ENCODE data around the gene NAB2.
A peak's percentile ranks its signal among the peaks of the same experiment; 100 is the strongest.
"Not testable (repeated sequence)": the region's sequence is repeated elsewhere in the genome, so short reads cannot be mapped to it uniquely, and the experiment has no call there.

Gene NAB2

DNA sequence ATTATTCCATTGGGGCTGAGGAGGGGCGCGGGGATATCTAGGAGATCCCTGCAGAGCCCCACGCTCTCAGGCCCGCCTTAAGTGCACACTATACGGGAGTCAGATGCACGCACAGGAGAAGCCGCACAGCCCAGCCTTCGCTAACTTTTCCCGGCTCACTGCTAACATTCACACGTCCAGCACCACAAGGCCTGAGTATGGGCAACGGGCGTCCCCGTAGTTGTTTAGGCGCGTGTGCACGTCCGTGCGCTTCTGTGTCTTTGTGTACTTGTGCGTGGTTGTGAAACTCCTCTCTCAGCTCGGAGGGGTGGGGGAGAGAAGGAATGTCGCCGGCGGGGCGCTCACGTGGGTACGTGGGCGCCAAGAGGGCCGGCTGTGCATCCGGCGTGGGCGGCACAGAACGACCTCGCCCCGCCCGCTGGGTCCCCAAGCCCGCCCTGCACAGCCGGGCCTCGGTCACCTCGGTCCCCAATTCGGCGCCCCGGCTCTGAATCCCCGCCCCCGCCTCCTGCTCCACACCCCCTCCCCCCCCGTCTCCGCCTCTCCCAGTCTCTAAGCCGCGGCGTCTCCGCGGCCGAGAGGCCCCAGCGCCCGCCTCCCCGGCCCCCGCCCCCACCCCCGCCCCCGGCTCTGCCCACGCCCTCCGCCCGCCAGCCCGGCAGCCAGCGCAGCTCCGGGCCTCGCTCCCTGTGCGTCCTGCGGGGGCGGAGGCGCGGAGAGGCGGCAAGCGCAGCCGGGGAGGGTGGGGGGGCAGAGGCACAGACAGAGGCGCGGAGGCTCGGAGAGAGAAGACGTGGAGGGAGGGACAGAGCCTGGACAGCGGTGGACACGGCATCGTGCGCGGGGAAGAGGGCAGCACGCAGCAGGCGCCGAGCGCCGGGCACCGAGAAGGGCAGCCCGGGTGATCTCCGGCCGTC is at the start of gene NAB2:
TSS of gene NAB2 (plus strand) at position 761 of the 917 bp plus-strand sequence. CDS start 158 bp downstream, outside the sequence.
- DNase-seq = peak; percentile 96

GRCh38 chr12:57040211-57040610 is 48.7 kb upstream of the NAB2 start:
- DNase-seq = no peak

DNA sequence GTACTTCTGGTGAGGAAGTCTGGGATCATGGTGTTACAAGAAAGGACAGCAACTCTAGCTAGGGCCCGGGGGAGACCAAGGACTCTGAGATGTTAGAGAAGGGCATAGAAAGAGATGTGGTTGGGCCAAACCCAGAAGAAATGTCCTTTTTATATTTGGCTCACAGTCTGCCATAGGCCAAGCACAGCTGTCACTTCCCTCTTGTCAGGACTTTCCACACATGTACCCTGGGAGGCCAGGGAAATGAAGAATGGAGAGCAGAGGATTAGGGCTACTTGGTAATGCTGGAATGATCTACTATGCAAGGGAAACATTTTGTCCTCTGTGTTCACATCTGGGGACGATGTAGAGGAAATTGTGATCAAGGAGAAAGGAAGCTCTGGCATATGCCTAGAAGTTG is 48.2 kb upstream of the NAB2 start:
- no peak for DNase-seq

DNA sequence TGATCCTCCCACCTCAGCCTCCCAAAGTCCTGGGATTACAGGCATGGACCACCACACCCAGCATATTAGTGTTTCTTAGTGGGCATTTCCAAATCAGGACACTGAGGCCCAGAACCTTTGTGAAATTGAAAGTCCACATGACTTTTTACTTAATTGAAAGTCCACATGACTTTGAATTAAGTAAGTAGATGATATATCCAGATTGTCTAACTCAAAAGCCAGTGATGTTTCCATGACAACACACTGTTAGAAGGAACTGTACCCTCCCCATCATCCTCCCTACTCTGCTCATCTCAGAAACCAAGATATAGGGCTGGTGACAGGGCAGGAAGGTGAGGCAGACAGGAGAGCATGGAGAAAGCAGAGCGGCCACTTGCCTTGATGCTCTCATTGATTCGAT is 46.2 kb upstream of the NAB2 start:
- no peak for DNase-seq

DNA sequence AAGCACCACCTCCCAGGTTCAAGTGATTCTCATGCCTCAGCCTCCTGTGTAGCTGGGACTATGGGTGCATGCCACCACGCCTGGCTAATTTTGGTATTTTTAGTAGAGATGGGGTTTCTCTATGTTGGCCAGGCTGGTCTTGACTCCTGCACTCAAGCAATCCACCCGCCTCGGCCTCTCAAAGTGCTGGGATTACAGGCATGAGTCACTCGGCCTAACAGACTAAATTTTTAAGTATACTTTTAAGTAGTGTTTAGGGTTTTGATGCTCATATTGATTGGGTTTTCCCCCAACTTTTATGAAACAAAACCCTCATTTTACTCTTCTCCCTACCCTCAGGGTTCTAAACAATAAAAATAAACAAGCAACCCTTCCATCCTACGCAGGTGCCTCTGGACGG is 44.4 kb upstream of the NAB2 start:
- no peak for DNase-seq

DNA sequence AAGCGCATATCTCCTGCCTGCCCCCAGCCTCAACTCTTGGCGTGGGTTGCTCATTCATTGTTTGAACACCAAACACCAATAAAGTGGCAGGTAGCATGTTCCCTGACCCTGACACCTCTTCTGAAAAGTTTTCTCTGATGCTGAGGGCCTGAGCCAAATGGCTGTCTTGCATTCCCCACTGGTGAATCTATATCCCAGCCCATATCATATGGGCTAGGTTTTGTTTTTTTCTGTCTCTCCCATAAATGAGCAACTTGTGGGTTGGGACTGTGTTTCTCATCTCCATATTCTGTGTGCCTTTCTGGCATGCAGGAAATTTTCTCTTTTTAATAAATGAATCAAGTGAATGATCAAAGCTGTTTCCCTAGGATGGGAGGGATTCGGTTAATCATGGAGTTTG is 44.0 kb upstream of the NAB2 start:
- peak; percentile 27 for DNase-seq

DNA sequence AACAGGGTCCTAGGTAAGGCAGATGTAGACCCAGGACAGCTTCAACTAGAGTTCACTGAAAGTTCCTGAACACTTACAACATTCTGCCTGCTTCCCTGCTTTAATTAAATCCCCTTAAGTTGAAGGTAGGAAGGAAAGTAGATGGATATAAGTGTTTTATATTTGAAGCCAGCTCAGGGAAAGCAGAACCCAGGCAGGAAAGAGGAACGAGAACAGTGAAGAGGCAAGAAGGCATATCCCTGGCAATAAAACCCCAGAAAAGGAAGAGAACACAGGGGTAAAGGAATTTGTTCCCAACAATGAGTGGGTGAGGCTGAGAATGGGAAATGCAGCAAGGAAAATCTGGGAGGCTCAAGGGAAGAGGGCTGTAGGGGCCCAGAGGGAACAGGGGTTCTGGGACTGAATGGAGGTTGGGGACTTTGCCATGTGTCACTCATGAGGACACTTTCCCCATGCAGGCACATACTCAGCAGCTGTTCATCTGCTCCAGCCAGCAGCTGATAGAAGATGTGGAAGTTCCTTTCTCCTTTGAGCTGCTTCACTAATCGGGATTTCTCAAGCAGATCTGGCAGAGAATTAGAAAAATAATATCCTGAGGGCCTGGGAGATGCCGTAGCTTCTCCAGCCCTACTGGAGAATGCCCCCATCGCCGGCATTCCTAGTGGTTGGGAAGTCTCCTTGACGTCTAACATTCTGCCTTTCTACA is 42.7 kb upstream of the NAB2 start:
- peak; percentile 26 for DNase-seq

GRCh38 chr12:57046947-57047890 is 41.7 kb upstream of the NAB2 start:
- DNase-seq = no peak

DNA sequence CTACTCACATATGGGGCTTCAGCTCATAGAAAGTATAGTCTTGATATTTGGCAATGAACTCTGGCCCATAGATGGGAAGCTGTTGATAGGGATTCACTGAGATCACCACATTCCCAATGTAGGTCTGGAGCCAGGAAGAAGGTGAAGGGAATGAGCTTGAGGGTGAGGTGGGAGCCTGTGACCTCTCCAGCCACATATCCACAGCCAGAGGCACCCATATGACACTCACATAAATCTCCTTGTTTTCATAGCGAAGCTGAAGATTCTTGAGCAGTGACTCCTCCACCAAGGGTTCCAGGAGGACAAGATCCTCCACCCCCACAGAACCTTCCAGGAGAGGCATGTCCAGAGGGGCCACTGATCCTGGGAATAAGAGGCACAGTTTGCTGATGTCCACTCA is 40.9 kb upstream of the NAB2 start:
- peak; percentile 89 for DNase-seq

GRCh38 chr12:57048423-57049118 is 40.3 kb upstream of the NAB2 start:
- no peak for DNase-seq

DNA sequence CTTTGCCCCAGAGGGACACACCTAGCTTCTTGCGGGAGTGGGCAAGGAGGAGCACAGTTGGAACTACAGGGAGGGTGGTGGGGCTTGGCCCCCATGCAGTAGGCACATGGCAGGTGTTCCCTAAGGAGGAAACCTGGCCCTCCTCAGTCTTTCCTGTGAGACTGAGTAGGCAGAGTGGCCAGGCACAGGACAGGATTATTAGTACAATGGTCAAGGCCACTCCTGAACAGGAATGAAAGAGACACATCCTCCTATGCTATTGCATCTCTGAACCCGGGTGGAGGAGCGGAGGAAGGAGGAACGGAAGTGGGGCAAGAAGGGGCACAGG is 39.8 kb upstream of the NAB2 start:
- no peak for DNase-seq

DNA sequence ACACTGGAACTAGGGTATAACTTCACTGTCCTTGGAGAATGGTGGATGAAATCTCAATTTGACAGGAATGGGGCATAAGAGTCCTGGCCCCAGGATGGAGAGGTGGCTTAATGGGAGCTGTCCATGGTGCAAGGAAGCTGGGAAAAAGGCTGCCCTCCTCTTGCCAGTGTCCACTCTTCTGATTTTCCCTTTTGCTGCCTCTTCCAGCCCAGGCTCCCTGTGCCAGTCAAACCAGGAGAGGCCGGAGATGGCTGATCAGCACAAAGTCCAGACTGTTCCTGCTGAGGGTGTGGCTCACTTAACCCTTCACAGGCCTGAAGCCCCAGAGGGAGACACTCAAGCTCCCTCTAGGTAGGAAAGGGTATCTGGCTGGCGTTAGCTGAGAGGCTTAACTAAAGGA is 39.0 kb upstream of the NAB2 start, which contains the start of gene MYO1A:
TSS of gene MYO1A (minus strand) at position 240 of the 400 bp plus-strand sequence. CDS start 1,806 bp downstream, outside the sequence.
- peak; percentile 20 for DNase-seq

DNA sequence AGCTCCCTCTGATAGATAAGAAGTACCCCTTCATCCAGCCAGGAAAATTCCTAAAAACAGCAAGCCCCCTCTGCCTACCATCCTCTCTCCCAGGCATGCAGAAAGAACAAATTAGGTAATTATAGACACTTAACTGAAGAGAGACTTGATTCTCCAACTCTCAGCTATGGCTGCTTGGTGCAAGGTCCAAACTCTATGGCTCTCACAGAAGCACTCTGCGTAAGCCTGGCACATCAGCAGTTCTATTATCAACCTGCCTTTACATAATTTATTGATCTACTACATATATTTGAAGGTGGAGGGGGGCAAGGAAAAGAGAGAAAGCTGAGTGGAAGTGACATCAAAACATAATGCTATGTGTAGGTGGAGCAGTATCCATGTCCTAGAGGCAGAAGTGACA is 37.9 kb upstream of the NAB2 start:
- DNase-seq = no peak

GRCh38 chr12:57053146-57053545 is 35.8 kb upstream of the NAB2 start:
- not testable (repeated sequence) for DNase-seq

- DNase-seq = not testable (repeated sequence)
These were observed 35.0 kb upstream of the NAB2 start for GRCh38 chr12:57053901-57054300.

GRCh38 chr12:57055824-57056223 is 33.1 kb upstream of the NAB2 start:
- DNase-seq = no peak

DNA sequence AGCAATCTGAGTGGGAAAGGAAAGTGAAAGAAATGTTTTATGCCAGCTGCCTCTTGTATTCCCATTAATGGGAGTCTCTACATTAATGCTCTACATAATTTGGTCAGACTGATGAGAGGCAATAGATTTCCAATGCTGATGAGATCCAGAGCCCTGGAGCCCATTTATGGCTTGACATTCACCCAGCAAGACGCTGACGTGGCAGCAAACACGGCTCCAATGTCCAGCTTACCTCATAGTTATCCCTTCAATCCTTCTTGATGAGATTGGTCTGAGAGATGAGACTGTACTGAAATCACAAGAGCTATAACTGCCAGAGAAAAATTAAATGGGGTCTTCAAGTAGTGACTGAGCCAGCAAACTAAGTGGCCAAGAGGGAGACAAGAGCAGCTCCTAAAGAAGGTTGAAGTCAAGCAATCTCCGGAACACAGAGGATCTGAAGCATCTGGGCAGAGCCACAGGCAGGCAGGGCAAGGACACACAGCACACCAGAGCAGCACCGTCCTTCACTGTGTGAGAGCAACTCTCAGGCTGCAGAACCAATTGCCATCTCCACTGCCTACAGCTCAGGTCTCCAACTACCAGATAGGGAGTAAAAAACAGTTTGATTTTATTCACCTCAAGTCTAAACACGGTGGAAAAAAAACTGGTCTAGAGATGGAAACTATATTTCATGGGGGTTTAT is 31.7 kb upstream of the NAB2 start:
- DNase-seq = no peak

DNA sequence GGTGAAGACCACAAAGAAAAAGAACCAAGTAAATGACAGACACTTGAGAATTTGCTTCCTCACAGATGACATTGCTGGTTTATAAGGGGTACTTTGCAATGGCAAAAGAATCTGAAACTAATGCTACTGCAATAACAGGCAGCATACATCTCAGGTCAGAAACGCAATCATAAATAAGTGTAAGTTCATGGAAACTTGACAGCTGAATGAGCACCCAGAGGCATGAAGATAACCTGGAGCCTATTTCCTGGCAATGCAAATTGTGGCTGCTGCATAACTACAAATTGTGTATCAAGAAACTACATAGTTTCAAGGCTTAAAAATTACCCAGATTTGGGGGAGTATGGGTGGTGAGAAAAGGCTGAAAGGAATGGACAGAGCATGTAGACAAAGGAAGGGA is 30.5 kb upstream of the NAB2 start:
- DNase-seq = no peak

- DNase-seq = no peak
These were observed 24.8 kb upstream of the NAB2 start for GRCh38 chr12:57063991-57064685.

GRCh38 chr12:57066245-57066644 is 22.7 kb upstream of the NAB2 start:
- no peak for DNase-seq

- peak; percentile 79 for DNase-seq
These were observed 19.4 kb upstream of the NAB2 start for GRCh38 chr12:57069523-57069922.

All from EL (cell line).